COLO668 (cell line): Measurements from ENCODE around the gene MACF1.
"Not testable (repeated sequence)": the region's sequence is repeated elsewhere in the genome, so short reads cannot be mapped to it uniquely, and the experiment has no call there.

ENCODE experiments used
- DNase-seq: peaks from one replicate; lab custom pipeline; 2025; ENCODE audit not compliant: unreplicated experiment; lab: John Stamatoyannopoulos, UW

Gene MACF1

GRCh38 chr1:39488793-39489566 lies 284.5 kb downstream of the MACF1 start:
- no peak for DNase-seq

- no peak for DNase-seq
Measured at GRCh38 chr1:39489567-39490239, 285.2 kb downstream of the MACF1 start.

GRCh38 chr1:39490596-39491145 lies 286.2 kb downstream of the MACF1 start:
- no peak for DNase-seq

- DNase-seq: peak; percentile 100
Measured at GRCh38 chr1:39491146-39491921, 286.8 kb downstream of the MACF1 start, which contains the start of gene BMP8A. BMP8A (plus strand) TSS chr1:39491636; CDS start chr1:39491992, 356 bp downstream.

- peak; percentile 99 for DNase-seq
Measured at GRCh38 chr1:39492118-39493042, 287.9 kb downstream of the MACF1 start.

GRCh38 chr1:39493043-39493810 lies 288.7 kb downstream of the MACF1 start:
- not testable (repeated sequence) for DNase-seq

- DNase-seq: no peak
Measured at GRCh38 chr1:39494671-39495410, 290.3 kb downstream of the MACF1 start.

GRCh38 chr1:39496520-39496919 lies 292.0 kb downstream of the MACF1 start:
- not testable (repeated sequence) for DNase-seq

- DNase-seq: no peak
Measured at GRCh38 chr1:39497585-39497984, 293.1 kb downstream of the MACF1 start.

- not testable (repeated sequence) for DNase-seq
Measured at GRCh38 chr1:39498096-39498710, 293.7 kb downstream of the MACF1 start.

- DNase-seq: not testable (repeated sequence)
Measured at GRCh38 chr1:39498821-39499220, 294.3 kb downstream of the MACF1 start.

- DNase-seq: no peak
Measured at GRCh38 chr1:39499668-39500067, 295.2 kb downstream of the MACF1 start.

- no peak for DNase-seq
Measured at GRCh38 chr1:39500862-39501389, 296.4 kb downstream of the MACF1 start.

- no peak for DNase-seq
Measured at GRCh38 chr1:39501666-39502065, 297.2 kb downstream of the MACF1 start.

GRCh38 chr1:39504436-39504835 lies 299.9 kb downstream of the MACF1 start:
- DNase-seq: not testable (repeated sequence)

GRCh38 chr1:39505289-39505688 lies 300.8 kb downstream of the MACF1 start:
- DNase-seq: no peak

GRCh38 chr1:39507230-39507928 lies 302.9 kb downstream of the MACF1 start:
- DNase-seq: no peak
